Stimulated activated CD4-positive, alpha-beta T cell treated with anti-CD3 and anti-CD28 coated beads, TNF-alpha, amount 100 ng/mL, for 24 hours (primary cell): ENCODE measurements around the gene CGB8.
"Not testable (repeated sequence)": the region's sequence is repeated elsewhere in the genome, so short reads cannot be mapped to it uniquely, and the experiment has no call there.

Source experiments
- DNase-seq, 3 experiments: peaks; one replicate each; pipeline ENCODE4 v3.0.0-alpha.2; 2020; ENCODE audit warnings: low read depth in 3 of 3

The CGB8 gene

GRCh38 chr19:49064768-49065611, 16.1 kb upstream of the CGB8 start, which contains the start of gene NTF4:
Gene NTF4 (minus strand): TSS chr19:49064818. CDS start chr19:49061997, 2,821 bp downstream.
- no peak for DNase-seq

GRCh38 chr19:49064029-49064629, 15.2 kb upstream of the CGB8 start:
- DNase-seq: no peak

GRCh38 chr19:49061445-49061844, 12.5 kb upstream of the CGB8 start:
- no peak for DNase-seq

- no peak for DNase-seq
Observed at GRCh38 chr19:49061000-49061399, 12.1 kb upstream of the CGB8 start.

- DNase-seq: no peak
Observed at GRCh38 chr19:49059053-49059452, 10.1 kb upstream of the CGB8 start.

GRCh38 chr19:49058562-49058961, 9.7 kb upstream of the CGB8 start:
- peak in 1 of 3 experiments; percentile 35 for DNase-seq

GRCh38 chr19:49057636-49058234, 8.8 kb upstream of the CGB8 start, which contains the start of gene CGB7:
Gene CGB7 (minus strand): TSS chr19:49057749. CDS start chr19:49055375, 2,374 bp downstream.
- DNase-seq: peak in 1 of 3 experiments; percentile 42

- not testable (repeated sequence) for DNase-seq
Observed at GRCh38 chr19:49056902-49057596, 8.1 kb upstream of the CGB8 start.

- peak; percentile 28 to 49 (median 35) for DNase-seq
Observed at GRCh38 chr19:49056101-49056901, 7.4 kb upstream of the CGB8 start.

- not testable (repeated sequence) for DNase-seq
Observed at GRCh38 chr19:49050376-49051033, 1.6 kb upstream of the CGB8 start.

GRCh38 chr19:49049834-49050233, 923 bp upstream of the CGB8 start:
- not testable (repeated sequence) for DNase-seq

- DNase-seq: not testable (repeated sequence)
Observed at GRCh38 chr19:49043548-49043947, 5.4 kb downstream of the CGB8 start, which contains the start of gene CGB5. Gene CGB5 (plus strand): TSS chr19:49043848. CDS start chr19:49044210, 362 bp downstream.

GRCh38 chr19:49042666-49043065, 6.2 kb downstream of the CGB8 start:
- not testable (repeated sequence) for DNase-seq

- no peak for DNase-seq
Observed at GRCh38 chr19:49042177-49042576, 6.7 kb downstream of the CGB8 start.

- not testable (repeated sequence) for DNase-seq
Observed at GRCh38 chr19:49039736-49040135, 9.2 kb downstream of the CGB8 start.

GRCh38 chr19:49038557-49039276, 10.2 kb downstream of the CGB8 start:
- DNase-seq: not testable (repeated sequence)

GRCh38 chr19:49038111-49038510, 10.8 kb downstream of the CGB8 start:
- DNase-seq: not testable (repeated sequence)

- DNase-seq: peak in 1 of 3 experiments; percentile 53
Observed at GRCh38 chr19:49036815-49037214, 12.1 kb downstream of the CGB8 start, which contains the start of gene CGB1. Gene CGB1 (minus strand): TSS chr19:49036895. CDS start chr19:49036711, 184 bp downstream.

- peak in 2 of 3 experiments; percentile 27 to 77 for DNase-seq
Observed at GRCh38 chr19:49031642-49032301, 17.1 kb downstream of the CGB8 start, which contains the start of gene CGB2. Gene CGB2 (plus strand): TSS chr19:49031890. CDS start chr19:49032096, 206 bp downstream.
